NCI-H1694 treated with DMSO at 0.1 percent for 48 hours (cell line): ENCODE data around the gene AGPAT3.

ENCODE experiments used
- DNase-seq: peaks from one replicate; lab custom pipeline; 2025; lab: John Stamatoyannopoulos, UW

AGPAT3 gene

GRCh38 chr21:43938751-43939442, 73.9 kb downstream of the AGPAT3 start:
- DNase-seq: peak; percentile 73

- DNase-seq: no peak
Measured at GRCh38 chr21:43939443-43940328, 74.7 kb downstream of the AGPAT3 start.

- no peak for DNase-seq
Measured at GRCh38 chr21:43940329-43941050, 75.5 kb downstream of the AGPAT3 start.

GRCh38 chr21:43942201-43942600, 77.2 kb downstream of the AGPAT3 start:
- DNase-seq: no peak

GRCh38 chr21:43942621-43943020, 77.6 kb downstream of the AGPAT3 start:
- no peak for DNase-seq

GRCh38 chr21:43943512-43944077, 78.6 kb downstream of the AGPAT3 start:
- no peak for DNase-seq

- no peak for DNase-seq
Measured at GRCh38 chr21:43944078-43944633, 79.1 kb downstream of the AGPAT3 start.

GRCh38 chr21:43944757-43945156, 79.7 kb downstream of the AGPAT3 start:
- no peak for DNase-seq

- no peak for DNase-seq
Measured at GRCh38 chr21:43948740-43949498, 83.9 kb downstream of the AGPAT3 start.

- DNase-seq: no peak
Measured at GRCh38 chr21:43949499-43950208, 84.6 kb downstream of the AGPAT3 start.

GRCh38 chr21:43950481-43950880, 85.5 kb downstream of the AGPAT3 start:
- no peak for DNase-seq

- no peak for DNase-seq
Measured at GRCh38 chr21:43950936-43951335, 85.9 kb downstream of the AGPAT3 start.

- no peak for DNase-seq
Measured at GRCh38 chr21:43951911-43952703, 87.1 kb downstream of the AGPAT3 start.

- DNase-seq: no peak
Measured at GRCh38 chr21:43953021-43953420, 88.0 kb downstream of the AGPAT3 start.

GRCh38 chr21:43954042-43954441, 89.0 kb downstream of the AGPAT3 start:
- DNase-seq: no peak

GRCh38 chr21:43954896-43955295, 89.9 kb downstream of the AGPAT3 start:
- no peak for DNase-seq

- DNase-seq: no peak
Measured at GRCh38 chr21:43956019-43956669, 91.1 kb downstream of the AGPAT3 start.

GRCh38 chr21:43956670-43957035, 91.6 kb downstream of the AGPAT3 start:
- no peak for DNase-seq

GRCh38 chr21:43957128-43957571, 92.1 kb downstream of the AGPAT3 start:
- no peak for DNase-seq
